SU-DHL-6 (cell line): Measurements from ENCODE around the gene SLC2A4RG.

ENCODE experiments used
- CTCF ChIP-seq: fragments of 200-600 bp; sonication (generic); IDR thresholded peaks from one replicate; pipeline ENCODE4 v1.5.1; 2017; ENCODE audit warnings: antibody characterized with exemption, mild to moderate bottlenecking, low read length, moderate library complexity; ENCODE audit not compliant: insufficient read depth, poor library complexity, severe bottlenecking
- EZH2phosphoT487 ChIP-seq: fragments of 200-600 bp; sonication (generic), shearing (Covaris generic); conservative IDR thresholded peaks from 2 replicates; pipeline ENCODE4 v1.6.1; 2018; ENCODE audit warnings: mild to moderate bottlenecking, antibody characterized with exemption, low read length, moderate library complexity, mixed read lengths

GRCh38 chr20:63718996-63719395, 20.6 kb upstream of the SLC2A4RG start:
- no peak for TF ChIP-seq CTCF
- no peak for TF ChIP-seq EZH2phosphoT487
